UCSD-AML1 (cell line): ENCODE results near the gene ST14.
"Not testable (repeated sequence)": the region's sequence is repeated elsewhere in the genome, so short reads cannot be mapped to it uniquely, and the experiment has no call there.

Source experiments
- DNase-seq: peaks from one replicate; lab custom pipeline; 2025; ENCODE audit not compliant: unreplicated experiment; lab: John Stamatoyannopoulos, UW

The ST14 gene

GRCh38 chr11:130223291-130223971 lies 63.8 kb downstream of the ST14 start:
- DNase-seq = no peak

DNA sequence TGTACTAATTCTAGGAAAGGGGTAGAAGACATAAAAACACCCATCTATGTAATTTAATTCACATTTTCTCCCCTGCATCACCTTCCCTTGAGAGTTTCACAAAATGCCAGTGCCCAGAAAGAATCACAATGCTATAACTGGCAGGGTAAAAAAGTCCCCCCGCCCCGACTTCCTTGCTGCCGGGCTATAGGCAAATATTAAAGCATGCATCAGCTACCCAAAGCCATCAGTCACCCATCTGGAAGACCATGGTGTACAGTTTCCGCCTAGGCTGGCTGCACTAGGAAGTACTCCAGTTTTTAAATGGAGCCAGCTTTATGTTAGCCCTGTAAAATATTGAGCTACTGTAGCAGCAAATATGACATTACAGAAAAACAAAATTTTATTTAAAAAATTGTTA lies 67.8 kb downstream of the ST14 start:
- no peak for DNase-seq

DNA sequence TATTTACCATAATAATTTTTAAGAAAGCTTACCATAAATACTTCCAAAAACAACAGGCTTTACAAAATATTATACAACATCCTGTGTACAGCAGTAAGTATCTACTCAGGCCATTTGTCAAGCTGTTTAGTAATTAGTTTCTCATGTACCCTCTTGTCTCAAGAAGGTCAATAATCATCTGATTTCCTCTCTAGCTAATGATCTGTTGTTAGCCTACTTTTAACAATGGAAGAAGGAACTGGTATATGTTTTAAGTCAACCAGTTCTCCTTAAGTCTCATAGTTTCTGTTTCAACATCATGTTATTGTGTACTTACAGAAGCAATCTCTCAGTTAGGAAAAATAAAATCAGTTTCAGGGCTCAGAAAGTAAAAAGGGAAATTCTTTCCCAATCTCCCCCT lies 73.9 kb downstream of the ST14 start:
- DNase-seq = not testable (repeated sequence)

GRCh38 chr11:130233888-130234287 lies 74.3 kb downstream of the ST14 start:
- DNase-seq = not testable (repeated sequence)

DNA sequence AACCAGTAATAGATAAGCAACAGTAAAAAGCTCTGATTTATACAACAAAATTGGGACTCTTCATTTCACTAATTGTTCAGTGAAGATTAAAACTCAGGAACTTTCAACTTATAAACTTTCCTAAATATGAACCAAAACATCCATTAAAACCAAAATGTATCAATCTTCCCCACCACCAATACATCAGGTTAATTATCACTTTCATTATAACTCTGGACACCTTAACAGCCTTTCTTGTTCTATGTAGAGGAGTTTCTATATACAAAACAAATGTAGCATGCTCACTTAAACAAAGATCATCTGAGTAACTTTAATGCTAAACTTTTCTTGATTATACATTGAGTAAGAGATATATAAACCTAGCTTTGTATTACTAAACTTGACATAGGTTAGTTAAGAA lies 74.7 kb downstream of the ST14 start:
- no peak for DNase-seq

DNA sequence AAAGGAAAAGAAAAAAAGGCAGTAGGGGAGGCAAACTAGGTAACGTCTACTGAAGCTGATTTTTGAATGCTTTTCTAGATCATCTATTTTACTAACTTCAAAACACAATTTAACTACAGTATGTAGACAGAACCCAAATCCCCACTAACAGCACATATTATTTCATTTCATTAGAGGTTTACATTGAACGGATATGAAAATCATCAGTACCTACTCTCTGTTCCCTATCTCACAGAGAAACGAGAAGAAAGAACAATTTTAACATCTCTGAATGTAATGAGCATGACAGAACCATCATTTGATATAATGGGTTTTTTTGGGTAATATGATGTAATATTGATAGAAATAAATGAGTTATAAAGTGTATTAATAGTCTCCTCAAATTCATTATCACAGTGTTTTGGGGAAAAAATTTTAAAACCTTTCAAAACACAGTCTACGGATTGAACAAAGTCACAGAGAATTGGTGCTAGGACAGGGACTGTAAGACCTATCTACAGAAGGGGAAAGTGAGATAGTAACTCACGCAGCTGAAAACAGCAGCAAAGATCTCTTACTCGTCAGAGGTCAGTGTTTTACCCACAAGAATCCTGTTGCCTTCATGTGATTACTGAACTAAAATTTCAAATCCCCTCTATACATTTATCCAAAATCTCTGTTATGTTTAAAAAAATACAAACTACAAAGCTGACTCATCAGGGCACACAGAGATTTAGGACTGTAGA lies 77.9 kb downstream of the ST14 start:
- no peak for DNase-seq

- no peak for DNase-seq
Observed at GRCh38 chr11:130241713-130242112, 82.1 kb downstream of the ST14 start.

DNA sequence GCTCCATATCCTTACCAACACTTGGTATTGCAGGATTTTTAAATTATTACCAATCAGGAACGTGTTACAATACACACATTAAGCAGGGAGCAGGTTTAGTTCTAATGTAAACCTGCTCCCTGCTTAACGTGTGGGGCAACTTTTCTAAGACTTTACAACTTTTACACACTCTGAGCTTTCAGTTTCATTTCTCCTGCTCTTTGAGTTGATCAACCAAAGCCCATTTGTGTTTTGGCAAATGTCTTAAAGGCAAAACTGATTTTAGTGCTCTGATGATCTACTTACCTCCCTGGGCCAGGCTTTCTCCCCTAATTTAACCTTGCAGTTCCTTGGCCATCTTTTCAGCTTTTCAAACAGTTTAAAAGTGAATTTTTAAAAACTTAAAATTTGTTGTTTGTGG lies 84.2 kb downstream of the ST14 start:
- no peak for DNase-seq

DNA sequence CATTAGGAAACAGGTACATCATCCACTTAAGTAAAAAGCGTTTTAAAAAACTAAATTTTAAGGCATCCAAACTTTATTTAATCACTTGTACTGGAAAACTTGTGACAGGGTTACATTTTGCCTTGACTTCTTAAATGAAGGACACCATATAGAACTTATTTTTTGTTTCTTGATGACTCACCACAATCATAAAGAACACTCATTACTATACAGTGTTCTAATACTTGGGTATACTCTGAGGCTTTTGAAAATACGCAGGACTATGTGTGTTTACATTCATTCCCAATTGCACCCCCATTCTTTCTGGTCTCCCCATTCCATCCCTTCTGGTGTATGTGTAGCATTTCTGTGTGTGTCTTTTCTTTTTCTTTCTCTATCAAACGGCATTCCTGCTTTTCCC lies 85.3 kb downstream of the ST14 start:
- DNase-seq = no peak

GRCh38 chr11:130245375-130245774 lies 85.8 kb downstream of the ST14 start:
- DNase-seq = not testable (repeated sequence)

- DNase-seq = no peak
Observed at GRCh38 chr11:130246270-130246669, 86.7 kb downstream of the ST14 start.

GRCh38 chr11:130246738-130247137 lies 87.2 kb downstream of the ST14 start:
- DNase-seq = no peak

- no peak for DNase-seq
Observed at GRCh38 chr11:130247319-130247718, 87.7 kb downstream of the ST14 start.

- DNase-seq = no peak
Observed at GRCh38 chr11:130249371-130249770, 89.8 kb downstream of the ST14 start.

- not testable (repeated sequence) for DNase-seq
Observed at GRCh38 chr11:130249929-130250328, 90.3 kb downstream of the ST14 start.

DNA sequence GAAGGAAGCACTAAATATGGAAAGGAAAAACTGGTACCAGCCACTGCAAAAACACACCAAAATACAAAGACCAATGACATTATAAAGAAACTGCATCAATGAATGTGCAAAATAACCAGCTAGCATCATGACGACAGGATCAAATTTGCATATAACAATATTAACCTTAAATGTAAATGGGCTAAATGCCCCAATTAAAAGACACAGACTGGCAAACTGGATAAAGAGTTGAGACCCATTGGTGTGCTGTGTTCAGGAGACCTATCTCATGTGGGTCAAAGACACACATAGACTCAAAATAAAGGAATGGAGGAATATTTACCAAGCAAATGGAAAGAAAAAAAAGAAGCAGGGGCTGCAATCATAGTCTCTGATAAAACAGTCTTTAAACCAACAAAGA lies 92.2 kb downstream of the ST14 start:
- not testable (repeated sequence) for DNase-seq
